Esophagus squamous epithelium (tissue), 5 donors: Measurements from ENCODE around the gene MOB3B. TPM values are rescaled to one million over a fixed set of nuclear protein-coding genes. Genes with fewer than 3 reads are reported as not detected.

ENCODE experiments used
- DNase-seq: peaks from one replicate; lab custom pipeline; 2025; lab: John Stamatoyannopoulos, UW
- H3K27ac ChIP-seq, 4 donors: fragments of 200-600 bp; sonication (generic); one replicate each; pipeline ENCODE4 v1.5.1; 2016 to 2019; ENCODE audit warnings: mild to moderate bottlenecking in 1 of 4
- H3K27me3 ChIP-seq, 4 donors: fragments of 200-600 bp; sonication (generic); 1 replicate in 3 of 4; 2 replicates in 1 of 4; pipeline versions ENCODE4 v1.5.1 to v1.6.0; 2017 to 2021; ENCODE audit warnings: antibody characterized with exemption in 1 of 4
- H3K36me3 ChIP-seq, 3 donors: fragments of 200-600 bp; sonication (generic); one replicate each; pipeline ENCODE4 v1.5.1; 2016 to 2019
- H3K4me1 ChIP-seq, 3 donors: fragments of 200-600 bp; sonication (generic); one replicate each; pipeline ENCODE4 v1.5.1; 2017 to 2019
- H3K4me3 ChIP-seq, 4 donors: fragments of 200-600 bp; sonication (generic); 1 replicate in 3 of 4; 2 replicates in 1 of 4; pipeline ENCODE4 v1.5.1; 2016 to 2019; ENCODE audit warnings: mild to moderate bottlenecking in 2 of 4, moderate library complexity in 1 of 4
- H3K9me3 ChIP-seq, 3 donors: fragments of 200-600 bp; sonication (generic); one replicate each; pipeline ENCODE4 v1.5.1; 2016 to 2019
- POLR2A ChIP-seq, 4 donors: fragments of 450-650 bp; IDR thresholded peaks; one replicate each; pipeline ENCODE4 v1.6.1; 2017; ENCODE audit warnings: antibody characterized with exemption in 4 of 4, mild to moderate bottlenecking in 4 of 4, moderate library complexity in 3 of 4
- WGBS, 2 donors: methylation state at CpG; one replicate each; pipeline ENCODE4 v1.1.5; 2018; 5-methylcytosine and 5-hydroxymethylcytosine counted together
- intact Hi-C: fragments of 100-400 bp; cut with DNase I; formaldehyde crosslinking; loops from one replicate; pipeline ENCODE4 v1.15.0; 2022
- total RNA-seq, 4 donors: library from RNA; depleted of rRNA; stranded (reverse); fragments of >200 nt; gene quantifications; one replicate each; pipeline ENCODE4 v1.1.0, GENCODE V29; 2016
- TF ChIP-seq, protein P1 (sequence below), 6 experiments: fragments of 450-650 bp in 4 of 6; fragments of 200-600 bp in 2 of 6; sonication (generic) in 2 of 6; IDR thresholded peaks; one replicate each; pipeline ENCODE4 v1.5.1; 2016 to 2019; ENCODE audit warnings: antibody characterized with exemption in 6 of 6, mild to moderate bottlenecking in 4 of 6, moderate library complexity in 4 of 6
- donor health status: DM: yes; HTN: yes; CAD: no.

The MOB3B gene
- total RNA-seq, 4 donors from 2014 or later: 2.2 to 7.6 (median 5.2) TPM

DNA sequence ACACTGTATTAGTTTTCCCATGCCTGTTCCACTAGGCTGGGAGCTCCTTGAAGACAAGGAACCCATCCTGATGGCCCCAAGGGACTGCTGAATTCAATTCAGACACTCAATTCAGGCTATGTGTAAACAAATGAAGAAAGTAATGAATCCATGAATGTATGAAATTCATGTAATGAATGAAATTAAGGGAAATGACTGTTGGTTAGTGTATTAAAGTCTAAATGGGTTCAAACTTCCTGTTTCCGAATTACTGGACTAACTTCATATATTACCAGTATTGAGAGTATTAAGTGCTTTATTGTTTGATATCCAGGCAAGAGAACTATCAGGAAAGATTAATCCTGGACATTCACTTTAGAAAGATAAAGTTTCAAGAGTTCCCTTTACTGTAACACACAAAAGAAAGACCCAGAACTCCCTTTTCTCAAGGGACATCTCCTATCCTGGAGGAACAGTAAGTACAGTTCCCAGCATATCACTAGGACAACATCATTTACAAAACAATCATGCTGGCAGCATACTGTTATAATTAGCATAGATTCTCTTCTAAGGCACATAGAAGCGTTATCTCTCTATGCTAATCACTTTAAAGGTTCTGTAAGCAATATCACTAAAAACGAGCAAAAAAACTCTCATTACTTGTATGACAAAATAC lies 34.0 kb downstream of the MOB3B start:
- H3K27ac ChIP-seq: peak overlapping the region in 1 of 4 donors; percentile 13
- no peaks in the 10 kb centered on the region for H3K36me3 ChIP-seq
- H3K9me3 ChIP-seq: no peaks in the 10 kb centered on the region
- peaks cover 9 to 53% (median 21%) of the 10 kb centered on the region in 3 donors for H3K4me1 ChIP-seq
- WGBS, 2 donors: 55 to 62% methylated on average over 3 of the region's 3 CpGs
- TF ChIP-seq, protein P1, sequence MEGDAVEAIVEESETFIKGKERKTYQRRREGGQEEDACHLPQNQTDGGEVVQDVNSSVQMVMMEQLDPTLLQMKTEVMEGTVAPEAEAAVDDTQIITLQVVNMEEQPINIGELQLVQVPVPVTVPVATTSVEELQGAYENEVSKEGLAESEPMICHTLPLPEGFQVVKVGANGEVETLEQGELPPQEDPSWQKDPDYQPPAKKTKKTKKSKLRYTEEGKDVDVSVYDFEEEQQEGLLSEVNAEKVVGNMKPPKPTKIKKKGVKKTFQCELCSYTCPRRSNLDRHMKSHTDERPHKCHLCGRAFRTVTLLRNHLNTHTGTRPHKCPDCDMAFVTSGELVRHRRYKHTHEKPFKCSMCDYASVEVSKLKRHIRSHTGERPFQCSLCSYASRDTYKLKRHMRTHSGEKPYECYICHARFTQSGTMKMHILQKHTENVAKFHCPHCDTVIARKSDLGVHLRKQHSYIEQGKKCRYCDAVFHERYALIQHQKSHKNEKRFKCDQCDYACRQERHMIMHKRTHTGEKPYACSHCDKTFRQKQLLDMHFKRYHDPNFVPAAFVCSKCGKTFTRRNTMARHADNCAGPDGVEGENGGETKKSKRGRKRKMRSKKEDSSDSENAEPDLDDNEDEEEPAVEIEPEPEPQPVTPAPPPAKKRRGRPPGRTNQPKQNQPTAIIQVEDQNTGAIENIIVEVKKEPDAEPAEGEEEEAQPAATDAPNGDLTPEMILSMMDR (IDR thresholded peaks at IDR 0.05): no peak
- TF ChIP-seq POLR2A (IDR thresholded peaks at IDR 0.05): no peak
- intact Hi-C loops: no loop called here
- DNase-seq: no peak
- no peaks in the 10 kb centered on the region for H3K27me3 ChIP-seq
- H3K4me3 ChIP-seq: no peak overlapping the region

DNA sequence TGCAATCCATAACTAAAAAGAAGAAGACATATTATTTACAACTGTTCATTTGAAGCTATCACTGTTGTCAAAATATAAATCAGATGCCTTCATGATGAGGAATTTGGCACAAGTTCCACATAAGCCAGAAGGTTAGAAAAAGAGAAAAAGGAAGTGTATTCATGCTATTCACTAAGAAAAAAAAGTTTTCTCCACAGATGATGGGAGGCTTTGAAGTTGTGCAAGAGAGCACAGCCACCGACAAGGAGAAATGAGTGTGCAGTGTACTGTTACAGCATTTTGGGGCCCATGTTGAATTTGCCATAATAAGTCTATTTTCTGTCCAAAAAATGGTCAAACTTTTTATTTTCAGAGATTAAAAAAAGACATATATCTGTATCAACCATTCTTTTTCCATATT lies 38.5 kb downstream of the MOB3B start:
- Histone ChIP-seq H3K4me1 (peaks cover 0 to 25% (median 9%) of the 10 kb centered on the region in 3 donors), H3K27me3 (no peaks in the 10 kb centered on the region), H3K27ac (no peak overlapping the region), H3K36me3 (no peaks in the 10 kb centered on the region), H3K9me3 (no peaks in the 10 kb centered on the region), H3K4me3 (no peak overlapping the region)
- no peak for DNase-seq
- 13 to 16% methylated on average over 1 of the region's 1 CpG for WGBS, 2 donors
- no peak for TF ChIP-seq POLR2A (IDR thresholded peaks at IDR 0.05)
- TF ChIP-seq, protein P1 (IDR thresholded peaks at IDR 0.05): no peak
- intact Hi-C loops: no loop called here

DNA sequence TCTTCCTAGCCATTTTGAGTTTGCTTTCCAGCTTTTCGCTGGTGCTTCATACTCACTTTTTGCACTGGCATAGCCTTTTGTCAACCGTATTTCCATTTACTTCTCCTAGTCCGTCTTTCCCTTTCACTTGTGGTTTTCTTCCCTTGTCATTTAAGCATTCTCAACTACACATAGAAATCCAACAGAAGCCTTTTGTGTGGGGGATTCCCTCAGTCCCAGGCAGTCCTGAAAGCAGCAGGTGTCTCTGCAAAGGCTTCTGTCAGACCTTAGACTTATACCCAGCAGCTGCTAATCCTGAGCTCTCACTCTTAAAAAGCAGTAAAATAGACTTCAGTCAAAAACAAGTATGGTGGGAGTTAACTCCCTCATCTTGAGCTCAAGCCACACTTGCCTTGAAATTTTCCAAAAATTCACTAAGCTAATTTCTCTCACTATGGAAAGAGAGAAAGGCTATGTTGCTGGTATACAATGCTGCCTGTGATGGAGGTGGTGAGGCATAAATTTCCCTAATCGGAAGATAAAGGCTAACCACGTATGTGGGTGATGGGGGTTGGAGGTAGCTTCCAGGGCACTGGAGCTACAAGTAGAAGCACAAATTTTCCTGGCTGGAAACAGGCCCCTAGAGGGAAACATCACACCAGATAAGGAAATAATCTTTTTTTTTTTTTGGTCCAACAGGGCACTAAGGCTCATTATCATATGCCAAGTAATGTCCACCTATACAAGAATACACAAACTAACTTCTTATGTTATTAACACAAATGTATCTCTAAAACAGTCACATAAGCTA lies 40.3 kb downstream of the MOB3B start:
- TF ChIP-seq, protein P1 (IDR thresholded peaks at IDR 0.05): no peak
- no peak for TF ChIP-seq POLR2A (IDR thresholded peaks at IDR 0.05)
- Histone ChIP-seq H3K27ac (no peak overlapping the region), H3K4me1 (peaks cover 0 to 12% (median 0%) of the 10 kb centered on the region in 3 donors), H3K27me3 (no peaks in the 10 kb centered on the region), H3K36me3 (no peaks in the 10 kb centered on the region), H3K4me3 (no peak overlapping the region), H3K9me3 (no peaks in the 10 kb centered on the region)
- intact Hi-C loops: no loop called here
- DNase-seq: no peak
- WGBS, 2 donors: 88 to 95% methylated on average over 5 of the region's 5 CpGs

DNA sequence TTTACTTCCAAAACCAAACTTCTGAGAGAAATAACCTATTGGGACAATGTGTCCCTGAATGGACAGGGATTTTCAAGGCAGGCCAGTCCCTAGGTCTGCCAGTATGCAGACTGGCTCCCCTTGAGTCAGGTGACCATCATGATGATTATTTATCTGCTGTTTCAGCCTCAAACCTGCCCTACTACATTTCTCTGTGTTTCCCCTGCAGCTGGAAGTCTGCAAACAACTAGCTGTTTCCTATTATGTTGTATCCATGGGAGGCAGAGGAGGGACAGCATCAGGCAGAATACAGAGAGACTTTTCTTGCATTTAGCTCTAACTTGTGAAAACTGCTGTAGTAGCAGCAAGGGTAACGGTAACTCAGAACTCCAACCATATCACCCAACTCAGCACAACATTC lies 41.7 kb downstream of the MOB3B start:
- no peak for DNase-seq
- WGBS, 2 donors: 92 to 100% methylated on average over 1 of the region's 1 CpG

More for the DNA sequence above, 41.7 kb downstream of the MOB3B start:
- H3K36me3 ChIP-seq: no peaks in the 10 kb centered on the region
- H3K4me3 ChIP-seq: no peak overlapping the region
- H3K4me1 ChIP-seq: peaks cover 0 to 12% (median 0%) of the 10 kb centered on the region in 3 donors
- no peaks in the 10 kb centered on the region for H3K9me3 ChIP-seq
- H3K27ac ChIP-seq: no peak overlapping the region
- H3K27me3 ChIP-seq: no peaks in the 10 kb centered on the region
- intact Hi-C loops: no loop called here
- TF ChIP-seq, protein P1 (IDR thresholded peaks at IDR 0.05): no peak
- TF ChIP-seq POLR2A (IDR thresholded peaks at IDR 0.05): no peak
